ENCODE results near the gene ASAP2.

The ASAP2 gene

DNA sequence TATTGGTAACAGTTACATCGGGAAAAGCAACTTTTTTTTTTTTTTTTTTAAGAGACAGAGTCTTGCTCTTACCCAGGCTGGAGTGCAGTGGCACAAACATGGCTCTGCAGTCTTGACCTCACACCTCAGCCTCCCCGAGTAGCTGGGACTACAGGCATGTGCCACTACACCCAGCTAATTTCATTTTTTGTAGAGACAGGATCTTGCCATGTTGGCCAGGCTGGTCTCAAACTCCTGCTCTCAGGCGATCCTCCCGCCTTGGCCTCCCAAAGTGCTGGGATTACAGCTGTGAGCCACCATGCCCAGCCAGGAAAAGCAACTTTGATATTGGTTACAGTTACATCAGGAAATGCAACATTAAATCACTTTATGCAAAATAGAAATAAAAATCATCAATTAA is 212.1 kb downstream of the ASAP2 start:
- DNase-seq (ENCODE audit: low read depth, low spot score), result no peak
- TF ChIP-seq FOXP2 (optimal IDR thresholded peaks at IDR 0.05; ENCODE audit: control extremely low read depth, extremely low read length, insufficient read depth) (no peak), POLR2AphosphoS5 (IDR thresholded peaks at IDR 0.05; ENCODE audit: borderline replicate concordance, low read depth, low read length) (no peak), EZH2 (IDR thresholded peaks at IDR 0.05) (no peak)
- H3K9ac ChIP-seq (ENCODE audit: insufficient read length), result no peak overlapping the region
- H3K9me3 ChIP-seq (ENCODE audit: low read depth, low read length), result no peaks in the 10 kb centered on the region
- H3K4me3 ChIP-seq, result no peak overlapping the region
- H3K36me3 ChIP-seq (ENCODE audit: insufficient read depth, low read length), result peaks cover 12% of the 10 kb centered on the region
- no peak overlapping the region for H3K27ac ChIP-seq

GRCh38 chr2:9419541-9419940 is 212.9 kb downstream of the ASAP2 start:
- Histone ChIP-seq H3K27ac (no peak overlapping the region), H3K9ac (ENCODE audit: insufficient read length) (no peak overlapping the region)

DNA sequence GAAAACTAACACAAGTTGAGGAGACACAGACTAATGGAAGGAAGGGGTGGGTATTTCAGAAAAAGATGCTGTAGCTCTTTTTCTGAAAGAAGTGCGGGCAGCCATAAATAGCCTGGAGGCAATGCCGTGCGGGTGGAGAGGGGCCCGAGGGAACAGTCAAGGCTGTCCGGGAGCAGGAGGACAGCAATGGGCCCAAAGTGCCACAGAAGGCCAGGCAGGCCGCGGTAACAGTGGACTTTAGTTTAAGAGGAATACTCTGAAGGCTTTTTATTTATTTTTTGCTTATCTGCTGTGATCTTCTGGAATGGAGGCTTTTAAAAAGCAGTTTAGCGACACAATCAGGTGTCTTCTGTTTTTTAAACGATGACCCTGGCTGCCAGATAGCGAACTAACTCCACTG is 213.9 kb downstream of the ASAP2 start:
- no peak for DNase-seq (ENCODE audit: low read depth, low spot score)
- no peak for TF ChIP-seq EZH2 (IDR thresholded peaks at IDR 0.05)
- no peak for TF ChIP-seq POLR2AphosphoS5 (IDR thresholded peaks at IDR 0.05; ENCODE audit: borderline replicate concordance, low read depth, low read length)
- TF ChIP-seq FOXP2 (optimal IDR thresholded peaks at IDR 0.05; ENCODE audit: control extremely low read depth, extremely low read length, insufficient read depth), result no peak
- H3K36me3 ChIP-seq (ENCODE audit: insufficient read depth, low read length), result peaks cover 9% of the 10 kb centered on the region
- no peaks in the 10 kb centered on the region for H3K9me3 ChIP-seq (ENCODE audit: low read depth, low read length)
- no peak overlapping the region for H3K27ac ChIP-seq
- H3K4me3 ChIP-seq, result no peak overlapping the region
- no peak overlapping the region for H3K9ac ChIP-seq (ENCODE audit: insufficient read length)

More at GRCh38 chr2:9419541-9419940, 212.9 kb downstream of the ASAP2 start:
- peaks cover 9% of the 10 kb centered on the region for H3K36me3 ChIP-seq (ENCODE audit: insufficient read depth, low read length)
- H3K9me3 ChIP-seq (ENCODE audit: low read depth, low read length), result no peaks in the 10 kb centered on the region
- H3K4me3 ChIP-seq, result no peak overlapping the region
- no peak for DNase-seq (ENCODE audit: low read depth, low spot score)
- TF ChIP-seq FOXP2 (optimal IDR thresholded peaks at IDR 0.05; ENCODE audit: control extremely low read depth, extremely low read length, insufficient read depth) (no peak), POLR2AphosphoS5 (IDR thresholded peaks at IDR 0.05; ENCODE audit: borderline replicate concordance, low read depth, low read length) (no peak), EZH2 (IDR thresholded peaks at IDR 0.05) (no peak)

GRCh38 chr2:9422321-9423099 is 215.9 kb downstream of the ASAP2 start:
- Histone ChIP-seq H3K27ac (no peak overlapping the region), H3K36me3 (ENCODE audit: insufficient read depth, low read length) (peaks cover 9% of the 10 kb centered on the region), H3K9ac (ENCODE audit: insufficient read length) (peak overlapping the region; percentile 90), H3K9me3 (ENCODE audit: low read depth, low read length) (no peaks in the 10 kb centered on the region), H3K4me3 (peak overlapping the region; percentile 99)
- no peak for TF ChIP-seq POLR2AphosphoS5 (IDR thresholded peaks at IDR 0.05; ENCODE audit: borderline replicate concordance, low read depth, low read length)
- no peak for TF ChIP-seq FOXP2 (optimal IDR thresholded peaks at IDR 0.05; ENCODE audit: control extremely low read depth, extremely low read length, insufficient read depth)
- no peak for TF ChIP-seq EZH2 (IDR thresholded peaks at IDR 0.05)
- no peak for DNase-seq (ENCODE audit: low read depth, low spot score)

DNA sequence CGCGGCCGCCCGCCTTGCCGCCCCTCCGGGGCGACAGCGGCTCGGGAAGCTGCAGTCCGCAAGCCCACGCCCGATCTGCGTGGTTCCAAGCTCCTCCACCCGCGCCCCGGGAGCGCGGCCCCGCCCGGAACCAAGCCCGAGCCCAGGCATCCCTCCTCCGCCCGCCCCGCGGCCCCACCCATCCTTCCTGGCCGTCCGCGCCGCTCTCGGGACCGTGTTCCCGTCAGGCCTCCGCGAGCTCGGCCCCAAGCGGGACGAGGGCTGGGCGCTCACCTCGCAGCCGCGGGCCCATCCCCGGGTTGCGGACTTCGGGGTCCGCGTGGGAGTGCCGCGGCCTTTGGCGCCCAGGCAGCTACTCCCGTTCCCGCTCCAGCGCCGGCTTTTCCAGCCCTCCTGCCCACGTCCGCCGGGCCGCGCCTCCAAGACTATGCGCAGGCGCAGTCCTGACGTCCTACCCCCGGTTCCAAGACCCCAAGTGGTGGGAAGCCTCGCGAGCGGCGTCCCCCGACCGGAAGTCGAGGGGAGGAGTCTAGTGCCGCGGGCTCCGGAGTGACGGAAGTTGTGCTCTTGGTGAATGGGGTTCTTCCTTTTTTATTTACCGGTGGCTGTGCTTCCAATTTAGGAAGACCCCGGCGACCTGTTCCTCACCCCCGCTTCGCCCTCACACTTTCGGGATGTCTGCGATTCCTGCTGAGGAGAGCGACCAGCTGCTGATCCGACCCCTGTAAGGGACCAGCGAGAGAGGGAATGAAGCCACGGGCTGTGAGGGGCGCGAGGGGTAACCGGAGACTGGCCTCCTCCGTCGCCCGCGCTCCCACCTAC is 216.7 kb downstream of the ASAP2 start, which contains the start of the genes CPSF3 and ITGB1BP1:
TSS of gene CPSF3 (plus strand) at position 555 of the 822 bp plus-strand sequence. CDS start at position 675, 120 bp downstream.
TSS of gene ITGB1BP1 (minus strand) at position 429 of the 822 bp plus-strand sequence. CDS start 4,831 bp downstream, outside the sequence.
- peak within 1 kb of the TSS; percentile 97 for H3K9ac ChIP-seq (ENCODE audit: insufficient read length)
- peak; percentile 79 for TF ChIP-seq POLR2AphosphoS5 (IDR thresholded peaks at IDR 0.05; ENCODE audit: borderline replicate concordance, low read depth, low read length)
- TF ChIP-seq FOXP2 (optimal IDR thresholded peaks at IDR 0.05; ENCODE audit: control extremely low read depth, extremely low read length, insufficient read depth), result no peak
- TF ChIP-seq EZH2 (IDR thresholded peaks at IDR 0.05), result no peak
- H3K27ac ChIP-seq, result peak within 1 kb of the TSS; percentile 66; the same call in 1 of the 2 replicates
- H3K4me3 ChIP-seq, result peak within 1 kb of the TSS; percentile 99
- no peaks in the 10 kb centered on the region for H3K9me3 ChIP-seq (ENCODE audit: low read depth, low read length)
- peak; percentile 84 for DNase-seq (ENCODE audit: low read depth, low spot score)
- peaks cover 2% of the 10 kb centered on the region for H3K36me3 ChIP-seq (ENCODE audit: insufficient read depth, low read length)

DNA sequence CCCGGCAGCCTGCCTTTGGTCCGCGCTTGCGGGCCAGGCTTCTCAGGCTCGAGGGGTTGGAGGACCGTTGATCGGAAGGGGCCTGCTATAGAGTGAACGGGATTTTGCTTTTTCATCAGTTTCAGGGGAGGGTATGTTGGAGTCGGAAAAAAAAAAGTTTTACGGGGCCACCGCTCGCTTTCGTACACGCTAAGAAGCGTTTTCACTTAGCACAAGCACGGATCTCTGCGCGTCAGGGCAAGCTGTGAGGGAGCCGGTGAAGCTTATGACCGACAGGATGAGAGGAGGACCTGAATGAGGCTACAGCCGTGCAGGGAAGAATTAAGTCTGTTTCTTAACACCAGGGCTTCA is 217.3 kb downstream of the ASAP2 start:
- Histone ChIP-seq H3K27ac (peak overlapping the region; percentile 66; the same call in 1 of the 2 replicates), H3K9me3 (ENCODE audit: low read depth, low read length) (no peaks in the 10 kb centered on the region), H3K36me3 (ENCODE audit: insufficient read depth, low read length) (peaks cover under 1% of the 10 kb centered on the region; the same call in 1 of the 2 replicates), H3K9ac (ENCODE audit: insufficient read length) (peak overlapping the region; percentile 97), H3K4me3 (peak overlapping the region; percentile 99)
- DNase-seq (ENCODE audit: low read depth, low spot score), result no peak
- TF ChIP-seq POLR2AphosphoS5 (IDR thresholded peaks at IDR 0.05; ENCODE audit: borderline replicate concordance, low read depth, low read length) (no peak), FOXP2 (optimal IDR thresholded peaks at IDR 0.05; ENCODE audit: control extremely low read depth, extremely low read length, insufficient read depth) (no peak), EZH2 (IDR thresholded peaks at IDR 0.05) (no peak)

- Histone ChIP-seq H3K4me3 (peak overlapping the region; percentile 99), H3K9me3 (ENCODE audit: low read depth, low read length) (no peaks in the 10 kb centered on the region), H3K9ac (ENCODE audit: insufficient read length) (peak overlapping the region; percentile 97), H3K36me3 (ENCODE audit: insufficient read depth, low read length) (peaks cover 7% of the 10 kb centered on the region), H3K27ac (no peak overlapping the region)
- no peak for TF ChIP-seq FOXP2 (optimal IDR thresholded peaks at IDR 0.05; ENCODE audit: control extremely low read depth, extremely low read length, insufficient read depth)
- no peak; the same call in 1 of the 2 replicates for TF ChIP-seq POLR2AphosphoS5 (IDR thresholded peaks at IDR 0.05; ENCODE audit: borderline replicate concordance, low read depth, low read length)
- TF ChIP-seq EZH2 (IDR thresholded peaks at IDR 0.05), result no peak
- no peak for DNase-seq (ENCODE audit: low read depth, low spot score)
Observed at GRCh38 chr2:9424447-9425164, 218.0 kb downstream of the ASAP2 start.

All from SK-N-MC (cell line).